H1 (cell line): Measurements from ENCODE around the gene LRRC61. TPM values are rescaled to one million over a fixed set of nuclear protein-coding genes. Genes with fewer than 3 reads are reported as not detected.

Source experiments
- CTCF ChIA-PET: fragments of 300-600 bp; sonication (Branson Sonifier 250); formaldehyde crosslinking; loops from one replicate; lab custom pipeline; 2021; ENCODE audit not compliant: partially characterized antibody; lab: Charles Lee
- POLR2A ChIA-PET: fragments of 300-600 bp; sonication (Branson Sonifier 250); formaldehyde crosslinking; loops from one replicate; lab custom pipeline; 2021; ENCODE audit warnings: inconsistent platforms; ENCODE audit not compliant: partially characterized antibody; lab: Charles Lee
- DNase-seq, 2 experiments: peaks; one replicate each; pipeline versions ENCODE4 v3.0.0 to v3.0.0-alpha.2; 2010 to 2022; ENCODE audit warnings: low spot score in 2 of 2, low read depth in 1 of 2, mixed read lengths in 1 of 2
- FAIRE-seq: peaks from 2 replicates; lab custom pipeline; 2011; peaks lifted over from hg19 to GRCh38; lab: Jason Lieb, UNC
- H2AFZ ChIP-seq: 2 replicates; pipeline ENCODE4 v1.8.1; 2012; ENCODE audit warnings: low read length, inconsistent platforms
- H2AK5ac ChIP-seq: 2 replicates; pipeline ENCODE4 v1.6.1; 2013; ENCODE audit warnings: low read depth, low read length
- H2BK120ac ChIP-seq: replicated peaks from 2 replicates; pipeline ENCODE3; 2013; ENCODE audit warnings: low read depth, low read length, inconsistent platforms
- H2BK12ac ChIP-seq: 2 replicates; pipeline ENCODE4 v1.6.1; 2013; ENCODE audit warnings: low read depth, low read length
- H2BK15ac ChIP-seq: 2 replicates; pipeline ENCODE4 v1.6.1; 2013; ENCODE audit warnings: low read length
- H2BK20ac ChIP-seq: 2 replicates; pipeline ENCODE4 v1.6.1; 2013; ENCODE audit warnings: low read length
- H2BK5ac ChIP-seq: 2 replicates; pipeline ENCODE4 v1.6.1; 2013; ENCODE audit warnings: low read depth, low read length
- H3K14ac ChIP-seq: 2 replicates; pipeline ENCODE4 v1.6.1; 2013; ENCODE audit warnings: inconsistent platforms; ENCODE audit not compliant: insufficient read length
- H3K18ac ChIP-seq: 2 replicates; pipeline ENCODE4 v1.6.1; 2013; ENCODE audit warnings: low read length; ENCODE audit errors: extremely low read depth
- H3K23ac ChIP-seq: 2 replicates; pipeline ENCODE4 v1.6.1; 2013; ENCODE audit warnings: inconsistent platforms; ENCODE audit not compliant: insufficient read length
- H3K23me2 ChIP-seq: 2 replicates; pipeline ENCODE4 v1.6.1; 2013; ENCODE audit warnings: low read depth, low read length
- H3K27ac ChIP-seq: 2 replicates; pipeline ENCODE4 v1.6.1; 2011; ENCODE audit warnings: low read depth, low read length, inconsistent platforms
- H3K27me3 ChIP-seq, 4 experiments: replicated peaks in 1 of 4; 1 replicate in 1 of 4; 2 replicates in 3 of 4; pipeline versions ENCODE4 v1.6.1 to v1.8.1; 2011 to 2013; ENCODE audit warnings: low read length in 3 of 4, mild to moderate bottlenecking in 3 of 4, inconsistent platforms in 2 of 4, mixed read lengths in 2 of 4, moderate library complexity in 1 of 4; ENCODE audit not compliant: control insufficient read depth in 3 of 4, insufficient read depth in 3 of 4; ENCODE audit errors: extremely low read depth in 1 of 4
- H3K36me3 ChIP-seq, 4 experiments: 2 replicates each; pipeline versions ENCODE4 v1.6.1 to v1.8.1; 2011 to 2013; ENCODE audit warnings: mild to moderate bottlenecking in 4 of 4, low read length in 3 of 4, moderate library complexity in 2 of 4, control low read depth in 1 of 4, inconsistent platforms in 1 of 4; ENCODE audit not compliant: insufficient read depth in 4 of 4, control insufficient read depth in 2 of 4
- H3K4ac ChIP-seq: replicated peaks from 2 replicates; pipeline ENCODE3; 2013; ENCODE audit warnings: low read length, low read depth, mixed read lengths, inconsistent platforms; ENCODE audit not compliant: insufficient read length
- H3K4me1 ChIP-seq, 4 experiments: replicated peaks in 1 of 4; 1 replicate in 1 of 4; 2 replicates in 3 of 4; pipeline versions ENCODE4 v1.6.1 to v1.8.1; 2011 to 2013; ENCODE audit warnings: low read length in 3 of 4, inconsistent platforms in 2 of 4, mixed read lengths in 1 of 4; ENCODE audit not compliant: insufficient read depth in 4 of 4, control insufficient read depth in 3 of 4
- H3K4me2 ChIP-seq, 2 experiments: 2 replicates each; pipeline versions ENCODE4 v1.6.1 to v1.8.1; 2011 to 2013; ENCODE audit warnings: low read depth in 2 of 2, low read length in 2 of 2, control low read depth in 1 of 2, inconsistent platforms in 1 of 2, mild to moderate bottlenecking in 1 of 2; ENCODE audit not compliant: insufficient read depth in 1 of 2
- H3K4me3 ChIP-seq, 4 experiments: fragments of 200-600, 300-600 bp in 1 of 4; sonication (generic), shearing (Covaris generic), sonication (Bioruptor Twin) in 1 of 4; 2 replicates each; pipeline versions ENCODE4 v1.5.1 to v1.8.1; 2011 to 2016; ENCODE audit warnings: low read length in 4 of 4, low read depth in 3 of 4, control low read depth in 2 of 4, inconsistent platforms in 2 of 4, mild to moderate bottlenecking in 2 of 4, mixed read lengths in 1 of 4, moderate library complexity in 1 of 4; ENCODE audit not compliant: insufficient read depth in 2 of 4; ENCODE audit errors: extremely low read depth in 1 of 4
- H3K56ac ChIP-seq: replicated peaks from 2 replicates; pipeline ENCODE3; 2013; ENCODE audit warnings: low read depth, mild to moderate bottlenecking, mixed read lengths, low read length, inconsistent platforms; ENCODE audit not compliant: insufficient read length
- H3K79me1 ChIP-seq: 2 replicates; pipeline ENCODE4 v1.6.1; 2013; ENCODE audit warnings: low read depth, low read length, control low read depth
- H3K79me2 ChIP-seq, 2 experiments: 2 replicates each; pipeline versions ENCODE4 v1.6.1 to v1.8.1; 2012 to 2013; ENCODE audit warnings: low read length in 2 of 2, mild to moderate bottlenecking in 2 of 2, inconsistent platforms in 1 of 2; ENCODE audit not compliant: insufficient read depth in 2 of 2, control insufficient read depth in 1 of 2
- H3K9ac ChIP-seq, 4 experiments: replicated peaks in 1 of 4; 1 replicate in 1 of 4; 2 replicates in 3 of 4; pipeline versions ENCODE4 v1.6.1 to v1.8.1; 2011 to 2013; ENCODE audit warnings: low read depth in 3 of 4, low read length in 3 of 4, control low read depth in 2 of 4, mild to moderate bottlenecking in 2 of 4, moderate library complexity in 2 of 4, inconsistent platforms in 1 of 4; ENCODE audit errors: extremely low read depth in 1 of 4
- H3K9me3 ChIP-seq, 2 experiments: 2 replicates each; pipeline versions ENCODE4 v1.6.1 to v1.8.1; 2012 to 2013; ENCODE audit warnings: mild to moderate bottlenecking in 2 of 2, moderate library complexity in 2 of 2, control low read depth in 1 of 2, inconsistent platforms in 1 of 2, low read depth in 1 of 2, low read length in 1 of 2, mixed read lengths in 1 of 2; ENCODE audit not compliant: insufficient read depth in 2 of 2
- H4K20me1 ChIP-seq, 2 experiments: replicated peaks in 1 of 2; 2 replicates each; pipeline versions ENCODE3 to v1.8.1; 2011 to 2013; ENCODE audit warnings: inconsistent platforms in 2 of 2, low read length in 2 of 2, mild to moderate bottlenecking in 1 of 2; ENCODE audit not compliant: insufficient read depth in 2 of 2, control insufficient read depth in 1 of 2
- H4K5ac ChIP-seq: 2 replicates; pipeline ENCODE4 v1.6.1; 2013; ENCODE audit warnings: low read length, low read depth, mixed read lengths, inconsistent platforms; ENCODE audit not compliant: insufficient read length
- H4K8ac ChIP-seq: 2 replicates; pipeline ENCODE4 v1.8.0; 2013; ENCODE audit warnings: mild to moderate bottlenecking, moderate library complexity, low read length, inconsistent platforms; ENCODE audit not compliant: insufficient read depth; ENCODE audit errors: extremely low read depth
- H4K91ac ChIP-seq: replicated peaks from 2 replicates; pipeline ENCODE3; 2013; ENCODE audit warnings: low read length, mixed read lengths, inconsistent platforms; ENCODE audit not compliant: insufficient read length
- CBX5 ChIP-seq: fragments of 300-800, 300-1000 bp; sonication (generic); IDR thresholded peaks from 2 replicates; pipeline ENCODE4 v1.7.1; 2016; ENCODE audit warnings: antibody characterized with exemption, low read length, low read depth
- EGR1 ChIP-seq: IDR thresholded peaks from 2 replicates; pipeline ENCODE4 v1.6.1; 2011; ENCODE audit warnings: low read depth, low read length, borderline replicate concordance
- HDAC6 ChIP-seq: IDR thresholded peaks from one replicate; pipeline ENCODE4 v1.7.1; 2012; ENCODE audit warnings: low read depth, mild to moderate bottlenecking, inconsistent platforms, low read length, moderate library complexity
- RXRA ChIP-seq: IDR thresholded peaks from 2 replicates; pipeline ENCODE4 v1.6.1; 2011; ENCODE audit warnings: low read depth, mild to moderate bottlenecking, low read length, moderate library complexity; ENCODE audit not compliant: insufficient read depth
- WGBS, 2 experiments: shearing (Covaris generic) in 1 of 2; methylation state at CpG; one replicate each; pipeline versions ENCODE4 v1.1.6 to v1.1.7; 2013 to 2015; ENCODE audit warnings: low lambda C conversion rate in 2 of 2, mixed read lengths in 2 of 2, inconsistent platforms in 1 of 2, low coverage in 1 of 2, missing lambda C conversion rate in 1 of 2; ENCODE audit not compliant: insufficient replicate concordance in 2 of 2, insufficient coverage in 1 of 2, insufficient read length in 1 of 2; ENCODE audit errors: extremely low coverage in 1 of 2, missing lambda C conversion rate in 1 of 2; 5-methylcytosine and 5-hydroxymethylcytosine counted together
- polyA plus RNA-seq, 7 experiments: library from polyadenylated mRNA; depleted of rRNA in 3 of 7; stranded (reverse) in 5 of 7; unstranded in 2 of 7; fragments of >200 nt in 5 of 7; fragments of 200-250 nt in 2 of 7; gene quantifications; 1 replicate in 5 of 7; 2 replicates in 1 of 7; 4 replicates in 1 of 7; pipeline versions ENCODE4 v1.2.1 to v1.2.3, GENCODE V29; 2011 to 2013; ENCODE audit warnings: missing spikeins in 2 of 7, mixed read lengths in 2 of 7
- total RNA-seq: library from RNA; stranded (reverse); fragmentation: NEBNext Ultra II Directional; extraction: Animal tissue kit (Norgen Biotek cat#: 25700); gene quantifications from 2 replicates; pipeline ENCODE4 v1.2.1, GENCODE V29; 2021

The LRRC61 gene
- total and polyA plus RNA-seq, 2 of the 8 experiments (the other 6 are each of a cell fraction or from before 2014, with no cell fraction given), result 0.73 to 44.8 TPM

- no peak overlapping the region for H4K91ac ChIP-seq
- DNase-seq (no peak), FAIRE-seq (no peak)
- H4K8ac ChIP-seq, result no peak overlapping the region
- H3K4me2 ChIP-seq, result no peak overlapping the region
- H3K4me1 ChIP-seq, result peaks cover 12 to 18% (median 16%) of the 10 kb centered on the region in 4 experiments
- H2BK12ac ChIP-seq, result peak overlapping the region; percentile 89; the same call in 1 of the 2 replicates
- no peaks in the 10 kb centered on the region for H3K79me2 ChIP-seq
- no peak overlapping the region for H3K18ac ChIP-seq
- H3K27ac ChIP-seq, result no peak overlapping the region
- no peak overlapping the region for H2BK5ac ChIP-seq
- TF ChIP-seq CBX5 (no peak), EGR1 (no peak), RXRA (no peak), HDAC6 (no peak)
- ChIA-PET POLR2A (interaction anchor here (1.0 to 1.4 kb wide), 3 partner anchors 10 to 43 kb away, joined by 3 to 10 read pairs (median 4); partner anchors contain the start of gene REPIN1), CTCF (interaction anchor here (0.8 to 4.5 kb wide), 9 partner anchors 10 to 59 kb away, joined by 3 to 32 read pairs (median 6); partner anchors contain the start of gene REPIN1)
- peaks cover 13% of the 10 kb centered on the region; the same call in 1 of the 2 replicates for H3K23me2 ChIP-seq
- H4K5ac ChIP-seq, result no peak overlapping the region
- no peak overlapping the region for H2BK120ac ChIP-seq
- no peak overlapping the region for H3K4me3 ChIP-seq
- H3K56ac ChIP-seq, result peak overlapping the region; percentile 95
- no peak overlapping the region for H2AFZ ChIP-seq
- H3K23ac ChIP-seq, result no peak overlapping the region
- WGBS, 2 experiments, result 91% methylated on average over 4 of the region's 4 CpGs; no CpG with 5 or more reads in 1 of the 2 experiments
- H3K79me1 ChIP-seq, result no peaks in the 10 kb centered on the region; the same call in 1 of the 2 replicates
- no peak overlapping the region for H3K9ac ChIP-seq
- H2BK20ac ChIP-seq, result peak overlapping the region; percentile 89
- no peak overlapping the region for H3K4ac ChIP-seq
- H3K36me3 ChIP-seq, result no peaks in the 10 kb centered on the region
- H4K20me1 ChIP-seq, result peaks cover 0 to 5% of the 10 kb centered on the region in 2 experiments
- no peaks in the 10 kb centered on the region; a peak in 1 of 7 replicates for H3K27me3 ChIP-seq
- H2BK15ac ChIP-seq, result peak overlapping the region; percentile 92; the same call in 1 of the 2 replicates
- H3K9me3 ChIP-seq, result no peaks in the 10 kb centered on the region
- H3K14ac ChIP-seq, result no peak overlapping the region
- H2AK5ac ChIP-seq, result peak overlapping the region; percentile 94
Measured at GRCh38 chr7:150358988-150359621, 36.0 kb downstream of the LRRC61 start.
